ENCODE results near the gene CBLIF. TPM values are rescaled to one million over a fixed set of nuclear protein-coding genes. Genes with fewer than 3 reads are reported as not detected.
"Not testable (repeated sequence)": the region's sequence is repeated elsewhere in the genome, so short reads cannot be mapped to it uniquely, and the experiment has no call there.

CBLIF gene
- total RNA-seq, 6 experiments from 2014 or later, result not detected

DNA sequence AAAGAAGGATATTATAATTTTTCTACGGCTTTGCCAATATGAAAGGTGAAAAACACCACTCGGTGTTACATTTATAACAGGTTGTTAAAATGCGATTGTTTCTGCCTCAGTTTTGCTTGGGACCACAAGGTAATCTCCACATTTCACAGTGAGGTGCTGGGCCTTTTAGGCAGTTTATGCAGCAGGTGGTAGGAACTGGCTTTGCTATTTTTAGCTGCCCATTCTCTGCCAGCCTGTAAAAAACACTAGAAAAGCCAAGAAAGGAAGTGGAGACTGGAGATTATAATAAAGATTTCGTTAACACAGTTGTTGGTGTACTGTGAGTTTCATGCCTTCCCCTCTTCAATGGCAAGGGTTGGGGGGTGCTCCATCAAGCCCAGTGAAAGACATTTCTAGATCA, 26.7 kb downstream of the CBLIF start:
- Histone ChIP-seq H3K4me1 (peaks cover 0 to 5% (median 0%) of the 10 kb centered on the region in 4 donors), H3K9me3 (no peaks in the 10 kb centered on the region), H3K4me3 (no peak overlapping the region), H3K36me3 (no peaks in the 10 kb centered on the region), H3K27me3 (no peaks in the 10 kb centered on the region), H3K27ac (no peak overlapping the region)
- ATAC-seq, result no peak
- WGBS (ENCODE audit: insufficient coverage, low coverage, low lambda C conversion rate, missing lambda C conversion rate), result 49% methylated on average over 4 of the region's 4 CpGs
- TF ChIP-seq POLR2A (IDR thresholded peaks at IDR 0.05), result no peak
- TF ChIP-seq, protein P1, sequence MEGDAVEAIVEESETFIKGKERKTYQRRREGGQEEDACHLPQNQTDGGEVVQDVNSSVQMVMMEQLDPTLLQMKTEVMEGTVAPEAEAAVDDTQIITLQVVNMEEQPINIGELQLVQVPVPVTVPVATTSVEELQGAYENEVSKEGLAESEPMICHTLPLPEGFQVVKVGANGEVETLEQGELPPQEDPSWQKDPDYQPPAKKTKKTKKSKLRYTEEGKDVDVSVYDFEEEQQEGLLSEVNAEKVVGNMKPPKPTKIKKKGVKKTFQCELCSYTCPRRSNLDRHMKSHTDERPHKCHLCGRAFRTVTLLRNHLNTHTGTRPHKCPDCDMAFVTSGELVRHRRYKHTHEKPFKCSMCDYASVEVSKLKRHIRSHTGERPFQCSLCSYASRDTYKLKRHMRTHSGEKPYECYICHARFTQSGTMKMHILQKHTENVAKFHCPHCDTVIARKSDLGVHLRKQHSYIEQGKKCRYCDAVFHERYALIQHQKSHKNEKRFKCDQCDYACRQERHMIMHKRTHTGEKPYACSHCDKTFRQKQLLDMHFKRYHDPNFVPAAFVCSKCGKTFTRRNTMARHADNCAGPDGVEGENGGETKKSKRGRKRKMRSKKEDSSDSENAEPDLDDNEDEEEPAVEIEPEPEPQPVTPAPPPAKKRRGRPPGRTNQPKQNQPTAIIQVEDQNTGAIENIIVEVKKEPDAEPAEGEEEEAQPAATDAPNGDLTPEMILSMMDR (IDR thresholded peaks at IDR 0.05), result no peak
- intact Hi-C loops (cut with DNase I), result no loop called here
- DNase-seq, result no peak

DNA sequence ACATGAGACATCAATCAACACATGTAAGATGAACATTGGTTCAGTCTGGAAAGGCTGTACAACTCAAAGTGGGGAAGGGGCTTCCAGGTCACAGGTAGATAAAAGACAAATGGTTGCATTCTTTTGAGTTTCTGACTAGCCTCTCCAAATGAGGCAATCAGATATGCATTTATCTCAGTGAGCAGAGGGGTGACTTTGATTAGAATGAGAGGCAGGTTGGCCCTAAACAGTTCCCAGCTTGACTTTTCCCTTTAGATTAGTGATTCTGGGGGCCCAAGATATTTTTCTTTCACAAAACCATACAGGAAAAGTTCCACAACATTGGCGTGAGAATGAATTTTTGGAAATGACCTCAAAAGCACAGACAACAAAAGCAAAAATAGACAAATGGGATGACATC, 28.9 kb downstream of the CBLIF start:
- WGBS (ENCODE audit: insufficient coverage, low coverage, low lambda C conversion rate, missing lambda C conversion rate), result 47% methylated on average over 1 of the region's 1 CpG
- H3K9me3 ChIP-seq, H3K27ac ChIP-seq: not testable (repeated sequence)

DNA sequence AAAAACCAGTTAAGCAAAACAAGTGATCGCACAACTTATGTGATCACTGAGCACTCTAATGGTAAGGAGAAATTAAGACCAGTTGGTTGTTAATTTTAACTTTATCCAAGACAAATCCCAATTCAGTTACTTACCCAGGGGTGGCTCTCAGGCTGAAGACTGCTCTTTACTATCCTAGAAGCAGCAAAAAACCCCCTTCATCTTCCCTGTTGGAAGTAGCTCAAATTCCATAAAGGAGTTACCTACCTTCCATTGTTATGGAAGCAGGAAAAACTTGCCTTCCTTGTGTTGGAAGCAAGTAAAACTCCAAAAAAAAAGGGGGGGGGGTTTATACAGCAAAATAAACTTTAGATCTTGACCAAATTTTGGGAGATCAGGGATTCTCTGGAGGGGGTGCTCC, 29.5 kb downstream of the CBLIF start:
- H3K4me3 ChIP-seq, result no peak overlapping the region
- H3K9me3 ChIP-seq, result no peaks in the 10 kb centered on the region
- DNase-seq, result no peak
- TF ChIP-seq POLR2A (IDR thresholded peaks at IDR 0.05), result no peak
- TF ChIP-seq, protein P1 (IDR thresholded peaks at IDR 0.05), result no peak
- no peaks in the 10 kb centered on the region for H3K27me3 ChIP-seq
- H3K27ac ChIP-seq, result no peak overlapping the region
- WGBS (ENCODE audit: insufficient coverage, low coverage, low lambda C conversion rate, missing lambda C conversion rate), result 90% methylated on average over 1 of the region's 1 CpG
- no peaks in the 10 kb centered on the region for H3K4me1 ChIP-seq
- no peak for ATAC-seq
- intact Hi-C loops (cut with DNase I), result no loop called here
- H3K36me3 ChIP-seq, result no peaks in the 10 kb centered on the region

More for the DNA sequence above, 28.9 kb downstream of the CBLIF start:
- intact Hi-C loops (cut with DNase I); DNase-seq; H3K27me3 ChIP-seq; H3K36me3 ChIP-seq; ATAC-seq; H3K4me1 ChIP-seq; H3K4me3 ChIP-seq: not testable (repeated sequence)

DNA sequence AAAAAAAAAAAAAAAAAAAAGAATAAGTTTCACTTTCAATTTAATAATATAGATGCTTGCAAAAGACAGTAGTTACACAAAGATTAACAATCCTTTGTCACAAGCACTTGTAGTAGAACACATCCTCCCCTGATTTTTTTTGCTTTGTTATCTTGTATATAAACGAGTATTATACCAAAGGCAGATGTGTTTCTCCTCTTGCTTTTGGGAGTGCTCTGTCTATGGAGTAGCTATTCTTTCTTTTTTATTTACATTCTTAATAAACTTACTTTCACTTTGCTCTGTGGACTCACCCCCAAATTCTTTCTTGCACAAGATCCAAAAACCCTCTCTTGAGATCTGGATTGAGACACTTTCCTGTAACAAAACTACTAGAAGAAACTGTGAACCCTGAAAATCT, 31.3 kb downstream of the CBLIF start:
- Histone ChIP-seq H3K36me3 (no peaks in the 10 kb centered on the region), H3K27me3 (no peaks in the 10 kb centered on the region), H3K4me3 (no peak overlapping the region), H3K27ac (no peak overlapping the region), H3K4me1 (peaks cover 0 to 7% (median 0%) of the 10 kb centered on the region in 4 donors), H3K9me3 (no peaks in the 10 kb centered on the region)
- WGBS (ENCODE audit: insufficient coverage, low coverage, low lambda C conversion rate, missing lambda C conversion rate), result 35% methylated on average over 1 of the region's 1 CpG
- ATAC-seq (no peak), DNase-seq (no peak)
- TF ChIP-seq POLR2A (IDR thresholded peaks at IDR 0.05), result no peak
- TF ChIP-seq, protein P1 (IDR thresholded peaks at IDR 0.05), result no peak
- intact Hi-C loops (cut with DNase I), result no loop called here

DNA sequence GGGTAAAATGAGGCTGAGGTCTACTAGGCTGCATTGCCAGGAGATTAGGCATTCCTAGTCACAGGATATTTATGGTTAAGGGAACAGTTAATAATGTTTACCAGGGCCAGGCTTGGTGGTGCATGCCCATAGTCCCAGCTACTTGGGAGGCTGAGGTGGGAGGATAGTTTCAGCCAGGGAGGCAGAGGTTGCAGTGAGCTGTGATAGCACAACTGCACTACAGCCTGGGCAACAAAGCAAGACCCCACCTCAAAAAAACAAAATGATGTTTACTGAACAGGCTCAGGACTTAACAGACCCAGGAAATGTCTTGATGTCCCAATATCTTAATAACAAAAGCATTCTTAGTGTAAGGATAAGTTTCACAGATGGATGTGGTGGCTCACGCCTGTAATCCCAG, 31.9 kb downstream of the CBLIF start:
- no peak overlapping the region for H3K4me3 ChIP-seq
- DNase-seq, result no peak
- no peak overlapping the region for H3K27ac ChIP-seq
- H3K9me3 ChIP-seq, result no peaks in the 10 kb centered on the region
- peaks cover 0 to 7% (median 0%) of the 10 kb centered on the region in 4 donors for H3K4me1 ChIP-seq
- no peak for ATAC-seq
- intact Hi-C loops (cut with DNase I), result no loop called here
- H3K36me3 ChIP-seq, result peaks cover 0 to 3% (median 0%) of the 10 kb centered on the region in 4 donors
- TF ChIP-seq POLR2A (IDR thresholded peaks at IDR 0.05), result no peak
- TF ChIP-seq, protein P1 (IDR thresholded peaks at IDR 0.05), result no peak
- 56% methylated on average over 1 of the region's 1 CpG for WGBS (ENCODE audit: insufficient coverage, low coverage, low lambda C conversion rate, missing lambda C conversion rate)
- H3K27me3 ChIP-seq, result no peaks in the 10 kb centered on the region
